Mucosa of descending colon (tissue), 3 donors: ENCODE results near the gene MAGED1. TPM values are rescaled to one million over a fixed set of nuclear protein-coding genes. Genes with fewer than 3 reads are reported as not detected.

Source experiments
- ATAC-seq: fragments of 200-7000 bp; cut with Tn5 transposase; one replicate; pipeline ENCODE4 v1.9.1; 2020; ENCODE audit warnings: mild to moderate bottlenecking, moderate library complexity
- DNase-seq, 3 donors: peaks; one replicate each; pipeline ENCODE4 v3.0.0-alpha.2; 2020
- H3K36me3 ChIP-seq: fragments of 200-600 bp; one replicate; pipeline ENCODE4 v1.8.0; 2021; ENCODE audit warnings: low read depth, mild to moderate bottlenecking
- H3K4me1 ChIP-seq: fragments of 200-600 bp; one replicate; pipeline ENCODE4 v1.8.0; 2021; ENCODE audit warnings: low read depth, mild to moderate bottlenecking
- H3K4me3 ChIP-seq: fragments of 200-600 bp; one replicate; pipeline ENCODE4 v1.8.0; 2021; ENCODE audit warnings: mild to moderate bottlenecking
- H3K9me3 ChIP-seq: fragments of 200-600 bp; one replicate; pipeline ENCODE4 v1.8.0; 2021; ENCODE audit warnings: mild to moderate bottlenecking
- CTCF ChIP-seq: fragments of 200-600 bp; IDR thresholded peaks from one replicate; pipeline ENCODE4 v1.8.0; 2022; ENCODE audit warnings: antibody characterized with exemption, mild to moderate bottlenecking
- intact Hi-C, 2 donors: fragments of 100-400 bp; cut with DNase I in 1 of 2; cut with micrococcal nuclease in 1 of 2; formaldehyde crosslinking; loops; one replicate each; pipeline versions ENCODE4 v1.11.0 to v1.11.1; 2022; cut with DNase I, micrococcal nuclease
- total RNA-seq, 3 donors: library from RNA; stranded (reverse); fragmentation: NEBNext Ultra II Directional in 2 of 3; extraction: Animal tissue kit (Norgen Biotek cat#: 25700) in 2 of 3; gene quantifications; one replicate each; pipeline versions ENCODE4 v1.2.1 to v1.2.4, GENCODE V29; 2021 to 2023
- donor health status: DM: no; HTN: no; CAD: no; lungs with moderate emphysema.
- donor health status: DM: no; HTN: no; CAD: no.
- donor health status: DM: no; HTN: yes; CAD: no.

Gene MAGED1
- total RNA-seq, 3 donors from 2014 or later, result 53.0 to 91.5 (median 57.4) TPM

GRCh38 chrX:51852621-51853020 is 40.8 kb upstream of the MAGED1 start:
- DNase-seq (no peak), ATAC-seq (no peak)
- no peak for TF ChIP-seq CTCF
- Histone ChIP-seq H3K36me3 (no peaks in the 10 kb centered on the region), H3K4me1 (no peaks in the 10 kb centered on the region), H3K9me3 (no peaks in the 10 kb centered on the region), H3K4me3 (no peak overlapping the region)
- intact Hi-C loops, result no loop called here

- ATAC-seq (no peak), DNase-seq (no peak)
- intact Hi-C loops, result no loop called here
- no peaks in the 10 kb centered on the region for H3K9me3 ChIP-seq
- H3K36me3 ChIP-seq, result no peaks in the 10 kb centered on the region
- no peak overlapping the region for H3K4me3 ChIP-seq
- no peaks in the 10 kb centered on the region for H3K4me1 ChIP-seq
- no peak for TF ChIP-seq CTCF
These were observed 40.2 kb upstream of the MAGED1 start for GRCh38 chrX:51853251-51853650.

DNA sequence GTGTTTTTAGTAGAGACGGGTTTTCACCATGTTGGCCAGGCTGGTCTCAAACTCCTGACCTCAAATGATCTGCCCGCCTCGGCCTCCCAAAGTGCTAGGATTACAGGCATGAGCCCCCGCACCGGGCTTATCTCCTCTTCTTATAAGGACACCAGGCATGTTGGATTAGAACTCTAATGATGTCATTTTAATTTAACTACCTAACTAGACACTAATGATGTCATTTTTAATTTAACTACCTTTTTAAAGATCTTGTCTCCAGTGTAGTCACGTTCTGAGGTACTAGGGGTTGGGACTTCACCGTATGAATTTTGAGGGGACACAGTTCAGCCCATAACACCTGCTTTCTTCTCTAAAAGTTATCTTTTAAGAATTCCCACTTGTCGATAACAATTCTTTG is 37.7 kb upstream of the MAGED1 start:
- Histone ChIP-seq H3K9me3 (no peaks in the 10 kb centered on the region), H3K4me3 (no peak overlapping the region), H3K36me3 (no peaks in the 10 kb centered on the region), H3K4me1 (no peaks in the 10 kb centered on the region)
- ATAC-seq (no peak), DNase-seq (no peak)
- TF ChIP-seq CTCF, result no peak
- intact Hi-C loops, result no loop called here

DNA sequence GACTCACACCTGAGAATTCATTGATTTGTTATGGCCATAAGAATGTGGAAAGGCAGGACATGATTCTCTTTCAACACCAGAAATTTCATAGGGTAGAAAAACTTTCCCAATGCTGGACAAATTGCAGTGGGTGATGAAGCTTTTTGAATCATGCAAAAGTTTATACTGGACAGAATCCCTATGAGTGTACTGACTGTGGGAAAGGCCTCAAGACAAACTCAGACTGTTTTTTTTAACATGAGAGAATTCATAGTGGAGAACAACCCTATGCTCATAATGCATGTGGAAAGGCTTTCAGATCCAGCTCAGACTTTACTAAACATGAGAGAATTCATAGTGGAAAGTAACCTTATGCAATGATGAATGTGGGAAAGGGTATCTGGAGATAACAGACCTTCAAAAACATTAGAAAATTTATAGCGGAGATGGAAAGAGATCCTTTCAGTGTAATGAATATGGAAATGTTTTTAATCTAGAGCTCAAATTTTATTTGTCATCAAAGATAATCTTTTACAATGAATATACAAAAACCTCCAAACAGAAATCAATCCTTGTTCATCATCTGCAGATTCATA is 36.2 kb upstream of the MAGED1 start:
- no peak for TF ChIP-seq CTCF
- intact Hi-C loops, result no loop called here
- no peaks in the 10 kb centered on the region for H3K4me1 ChIP-seq

GRCh38 chrX:51860679-51861078 is 32.7 kb upstream of the MAGED1 start:
- DNase-seq (peak in 1 of 3 donors; percentile 27), ATAC-seq (peak; percentile 77)
- intact Hi-C loops, result no loop called here
- Histone ChIP-seq H3K4me3 (no peak overlapping the region), H3K36me3 (no peaks in the 10 kb centered on the region), H3K9me3 (no peaks in the 10 kb centered on the region), H3K4me1 (no peaks in the 10 kb centered on the region)
- TF ChIP-seq CTCF, result no peak

More for the DNA sequence above, 36.2 kb upstream of the MAGED1 start:
- no peaks in the 10 kb centered on the region for H3K9me3 ChIP-seq
- ATAC-seq, result no peak
- H3K4me3 ChIP-seq, result no peak overlapping the region
- no peaks in the 10 kb centered on the region for H3K36me3 ChIP-seq
- no peak for DNase-seq

DNA sequence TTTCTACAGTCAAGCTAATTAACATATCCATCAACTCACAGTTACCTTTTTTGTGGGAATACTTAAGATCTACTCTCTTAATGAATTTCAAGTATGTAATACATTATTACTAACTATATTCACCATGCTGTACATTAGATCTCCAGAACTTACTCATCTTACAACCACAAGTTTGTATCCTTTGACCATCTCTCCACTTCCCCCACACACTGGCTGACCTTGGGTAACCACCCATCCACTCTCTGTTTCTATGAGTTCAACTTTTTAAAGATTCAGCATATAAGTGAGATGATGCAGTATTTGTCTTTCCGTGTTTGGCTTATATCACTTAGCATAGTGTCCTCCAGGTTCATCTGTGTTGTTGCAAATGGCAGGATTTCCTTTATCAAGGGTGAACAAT is 30.5 kb upstream of the MAGED1 start:
- no peaks in the 10 kb centered on the region for H3K4me1 ChIP-seq
- no peak for TF ChIP-seq CTCF
- no peaks in the 10 kb centered on the region for H3K36me3 ChIP-seq
- ATAC-seq (no peak), DNase-seq (no peak)
- H3K9me3 ChIP-seq, result no peaks in the 10 kb centered on the region
- intact Hi-C loops, result no loop called here
- H3K4me3 ChIP-seq, result no peak overlapping the region
